ENCODE data around the gene TNXB. TPM values are rescaled to one million over a fixed set of nuclear protein-coding genes. Genes with fewer than 3 reads are reported as not detected.

The TNXB gene
- total RNA-seq, 2 donors from 2014 or later, result 4.0 to 9.3 TPM

DNA sequence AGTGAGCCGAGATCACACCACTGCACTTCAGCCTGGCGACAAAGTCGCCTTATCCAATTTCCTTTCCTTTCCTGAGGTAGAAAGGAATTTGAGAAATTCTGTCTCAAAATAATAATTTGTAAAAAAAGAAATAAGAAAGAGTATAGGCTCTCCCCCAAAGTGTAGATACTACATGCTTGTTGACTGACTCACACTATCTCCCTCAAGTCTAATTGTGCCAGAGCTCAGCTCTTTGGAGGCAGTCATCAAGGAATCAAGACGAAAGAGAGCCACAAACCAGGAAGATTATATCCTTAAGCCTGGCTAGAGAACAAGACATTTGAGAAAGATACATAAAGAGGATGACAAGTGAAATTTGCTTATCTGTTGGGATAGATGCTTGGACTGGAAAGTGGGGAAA, 24.6 kb upstream of the TNXB start:
- H3K27ac Mint-ChIP-seq, result no peak overlapping the region
- peaks cover 20% of the 10 kb centered on the region for H3K27me3 Mint-ChIP-seq (ENCODE audit: insufficient read depth)
- Histone ChIP-seq H3K27ac (ENCODE audit: low read depth, low read length) (no peak overlapping the region), H3K9me3 (ENCODE audit: control insufficient read depth, low read length) (no peaks in the 10 kb centered on the region), H3K36me3 (ENCODE audit: control insufficient read depth, insufficient read depth, low read length) (no peaks in the 10 kb centered on the region), H3K4me3 (ENCODE audit: low read length) (no peak overlapping the region), H3K9ac (ENCODE audit: extremely low read depth, low read length, poor library complexity, severe bottlenecking) (no peak overlapping the region), H3K4me1 (ENCODE audit: control insufficient read depth, insufficient read depth, low read length) (peaks cover 7% of the 10 kb centered on the region), H3K27me3 (ENCODE audit: control insufficient read depth, insufficient read depth, low read length, poor library complexity, severe bottlenecking) (no peaks in the 10 kb centered on the region)
- DNase-seq, result no peak
- no peaks in the 10 kb centered on the region for H3K36me3 Mint-ChIP-seq (ENCODE audit: low read depth)
- H3K4me3 Mint-ChIP-seq, result no peak overlapping the region
- H3K9me3 Mint-ChIP-seq, result no peaks in the 10 kb centered on the region
- TF ChIP-seq, protein P1, sequence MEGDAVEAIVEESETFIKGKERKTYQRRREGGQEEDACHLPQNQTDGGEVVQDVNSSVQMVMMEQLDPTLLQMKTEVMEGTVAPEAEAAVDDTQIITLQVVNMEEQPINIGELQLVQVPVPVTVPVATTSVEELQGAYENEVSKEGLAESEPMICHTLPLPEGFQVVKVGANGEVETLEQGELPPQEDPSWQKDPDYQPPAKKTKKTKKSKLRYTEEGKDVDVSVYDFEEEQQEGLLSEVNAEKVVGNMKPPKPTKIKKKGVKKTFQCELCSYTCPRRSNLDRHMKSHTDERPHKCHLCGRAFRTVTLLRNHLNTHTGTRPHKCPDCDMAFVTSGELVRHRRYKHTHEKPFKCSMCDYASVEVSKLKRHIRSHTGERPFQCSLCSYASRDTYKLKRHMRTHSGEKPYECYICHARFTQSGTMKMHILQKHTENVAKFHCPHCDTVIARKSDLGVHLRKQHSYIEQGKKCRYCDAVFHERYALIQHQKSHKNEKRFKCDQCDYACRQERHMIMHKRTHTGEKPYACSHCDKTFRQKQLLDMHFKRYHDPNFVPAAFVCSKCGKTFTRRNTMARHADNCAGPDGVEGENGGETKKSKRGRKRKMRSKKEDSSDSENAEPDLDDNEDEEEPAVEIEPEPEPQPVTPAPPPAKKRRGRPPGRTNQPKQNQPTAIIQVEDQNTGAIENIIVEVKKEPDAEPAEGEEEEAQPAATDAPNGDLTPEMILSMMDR (conservative IDR thresholded peaks at IDR 0.05), result no peak
- WGBS, 2 experiments (ENCODE audit: insufficient coverage in 1 of 2, insufficient read length in 1 of 2), result 91% methylated on average over 4 of the region's 4 CpGs; no CpG with 5 or more reads in 1 of the 2 experiments
- peaks cover 10% of the 10 kb centered on the region for H3K4me1 Mint-ChIP-seq

DNA sequence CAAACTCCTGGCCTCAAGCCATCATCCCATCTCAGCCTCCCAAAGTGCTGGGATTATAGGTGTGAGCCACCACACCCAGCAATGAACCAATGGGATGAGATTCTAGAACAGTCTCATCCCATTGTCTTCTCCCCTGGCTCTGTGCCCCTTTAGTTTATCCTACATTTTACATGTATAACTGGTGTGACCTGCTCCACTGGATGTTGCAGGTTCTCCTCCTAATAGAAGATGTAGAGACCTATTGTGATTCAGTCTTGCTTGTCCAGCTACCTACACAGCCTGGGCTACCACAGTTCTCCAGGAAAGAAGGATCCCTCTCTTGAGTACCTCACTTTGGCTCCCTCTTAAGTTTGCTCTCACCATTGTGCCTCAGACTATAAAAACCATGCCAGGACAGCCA, 23.0 kb upstream of the TNXB start:
- H3K36me3 ChIP-seq (ENCODE audit: control insufficient read depth, insufficient read depth, low read length), result no peaks in the 10 kb centered on the region
- no peaks in the 10 kb centered on the region for H3K27me3 ChIP-seq (ENCODE audit: control insufficient read depth, insufficient read depth, low read length, poor library complexity, severe bottlenecking)
- no peaks in the 10 kb centered on the region for H3K9me3 ChIP-seq (ENCODE audit: control insufficient read depth, low read length)
- TF ChIP-seq, protein P1 (conservative IDR thresholded peaks at IDR 0.05), result no peak
- Mint-ChIP-seq H3K36me3 (ENCODE audit: low read depth) (no peaks in the 10 kb centered on the region), H3K4me3 (no peak overlapping the region), H3K27me3 (ENCODE audit: insufficient read depth) (peaks cover 20% of the 10 kb centered on the region), H3K27ac (no peak overlapping the region), H3K4me1 (peaks cover 17% of the 10 kb centered on the region), H3K9me3 (no peaks in the 10 kb centered on the region)
- H3K27ac ChIP-seq (ENCODE audit: low read depth, low read length), result no peak overlapping the region
- H3K9ac ChIP-seq (ENCODE audit: extremely low read depth, low read length, poor library complexity, severe bottlenecking), result no peak overlapping the region
- H3K4me1 ChIP-seq (ENCODE audit: control insufficient read depth, insufficient read depth, low read length), result peaks cover 9% of the 10 kb centered on the region
- no peak for DNase-seq
- H3K4me3 ChIP-seq (ENCODE audit: low read length), result no peak overlapping the region

DNA sequence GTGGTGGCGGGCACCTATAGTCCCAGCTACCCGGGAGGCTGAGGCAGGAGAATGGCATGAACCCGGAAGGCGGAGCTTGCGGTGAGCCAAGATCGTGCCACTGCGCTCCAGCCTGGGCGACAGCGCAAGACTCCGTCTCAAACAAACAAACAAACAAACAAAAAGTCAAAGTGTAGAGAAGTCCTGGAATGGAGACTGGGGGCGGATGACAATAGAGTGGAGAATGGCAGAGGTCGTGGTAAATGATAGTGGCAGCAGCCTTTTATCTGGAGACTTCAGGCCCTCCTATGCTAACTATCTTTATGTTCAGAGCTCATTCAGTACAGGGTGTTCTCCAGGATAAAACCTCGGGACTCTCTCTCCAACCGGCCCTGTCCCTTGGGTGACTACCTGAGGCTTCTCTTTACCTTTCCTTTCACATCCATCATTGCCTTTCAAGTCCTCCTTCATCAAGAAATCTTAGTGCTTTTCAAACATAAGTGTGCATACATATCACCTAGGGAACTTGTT, 22.4 kb upstream of the TNXB start:
- WGBS, 2 experiments (ENCODE audit: insufficient coverage in 1 of 2, insufficient read length in 1 of 2), result 87 to 91% methylated on average over 3 to 14 of the region's 14 CpGs
- no peak for DNase-seq
- H3K27me3 ChIP-seq (ENCODE audit: control insufficient read depth, insufficient read depth, low read length, poor library complexity, severe bottlenecking), result no peaks in the 10 kb centered on the region
- no peak overlapping the region for H3K4me3 ChIP-seq (ENCODE audit: low read length)
- TF ChIP-seq, protein P1 (conservative IDR thresholded peaks at IDR 0.05), result no peak
- no peak overlapping the region for H3K27ac ChIP-seq (ENCODE audit: low read depth, low read length)
- no peak overlapping the region for H3K27ac Mint-ChIP-seq
- peaks cover 9% of the 10 kb centered on the region for H3K4me1 ChIP-seq (ENCODE audit: control insufficient read depth, insufficient read depth, low read length)
- H3K36me3 ChIP-seq (ENCODE audit: control insufficient read depth, insufficient read depth, low read length), result no peaks in the 10 kb centered on the region
- peaks cover 2% of the 10 kb centered on the region for H3K36me3 Mint-ChIP-seq (ENCODE audit: low read depth)
- no peak overlapping the region for H3K4me3 Mint-ChIP-seq
- H3K9ac ChIP-seq (ENCODE audit: extremely low read depth, low read length, poor library complexity, severe bottlenecking), result no peak overlapping the region
- no peaks in the 10 kb centered on the region for H3K9me3 ChIP-seq (ENCODE audit: control insufficient read depth, low read length)
- H3K4me1 Mint-ChIP-seq, result peaks cover 21% of the 10 kb centered on the region
- no peaks in the 10 kb centered on the region for H3K9me3 Mint-ChIP-seq
- peaks cover 20% of the 10 kb centered on the region for H3K27me3 Mint-ChIP-seq (ENCODE audit: insufficient read depth)

Measured in endodermal cell (in vitro differentiated cells).